H1 (cell line): ENCODE results near the gene TLR9. TPM values are rescaled to one million over a fixed set of nuclear protein-coding genes. Genes with fewer than 3 reads are reported as not detected.

Experiments used
- CTCF ChIA-PET: fragments of 300-600 bp; sonication (Branson Sonifier 250); formaldehyde crosslinking; loops from one replicate; lab custom pipeline; 2021; ENCODE audit not compliant: partially characterized antibody; lab: Charles Lee
- POLR2A ChIA-PET: fragments of 300-600 bp; sonication (Branson Sonifier 250); formaldehyde crosslinking; loops from one replicate; lab custom pipeline; 2021; ENCODE audit warnings: inconsistent platforms; ENCODE audit not compliant: partially characterized antibody; lab: Charles Lee
- DNase-seq, 2 experiments: peaks; one replicate each; pipeline versions ENCODE4 v3.0.0 to v3.0.0-alpha.2; 2010 to 2022; ENCODE audit warnings: low spot score in 2 of 2, low read depth in 1 of 2, mixed read lengths in 1 of 2
- FAIRE-seq: peaks from 2 replicates; lab custom pipeline; 2011; peaks lifted over from hg19 to GRCh38; lab: Jason Lieb, UNC
- H2AFZ ChIP-seq: 2 replicates; pipeline ENCODE4 v1.8.1; 2012; ENCODE audit warnings: low read length, inconsistent platforms
- H2AK5ac ChIP-seq: 2 replicates; pipeline ENCODE4 v1.6.1; 2013; ENCODE audit warnings: low read depth, low read length
- H2BK120ac ChIP-seq: replicated peaks from 2 replicates; pipeline ENCODE3; 2013; ENCODE audit warnings: low read depth, low read length, inconsistent platforms
- H2BK12ac ChIP-seq: 2 replicates; pipeline ENCODE4 v1.6.1; 2013; ENCODE audit warnings: low read depth, low read length
- H2BK15ac ChIP-seq: 2 replicates; pipeline ENCODE4 v1.6.1; 2013; ENCODE audit warnings: low read length
- H2BK20ac ChIP-seq: 2 replicates; pipeline ENCODE4 v1.6.1; 2013; ENCODE audit warnings: low read length
- H2BK5ac ChIP-seq: 2 replicates; pipeline ENCODE4 v1.6.1; 2013; ENCODE audit warnings: low read depth, low read length
- H3K14ac ChIP-seq: 2 replicates; pipeline ENCODE4 v1.6.1; 2013; ENCODE audit warnings: inconsistent platforms; ENCODE audit not compliant: insufficient read length
- H3K18ac ChIP-seq: 2 replicates; pipeline ENCODE4 v1.6.1; 2013; ENCODE audit warnings: low read length; ENCODE audit errors: extremely low read depth
- H3K23ac ChIP-seq: 2 replicates; pipeline ENCODE4 v1.6.1; 2013; ENCODE audit warnings: inconsistent platforms; ENCODE audit not compliant: insufficient read length
- H3K23me2 ChIP-seq: 2 replicates; pipeline ENCODE4 v1.6.1; 2013; ENCODE audit warnings: low read depth, low read length
- H3K27ac ChIP-seq: 2 replicates; pipeline ENCODE4 v1.6.1; 2011; ENCODE audit warnings: low read depth, low read length, inconsistent platforms
- H3K27me3 ChIP-seq, 4 experiments: replicated peaks in 1 of 4; 1 replicate in 1 of 4; 2 replicates in 3 of 4; pipeline versions ENCODE4 v1.6.1 to v1.8.1; 2011 to 2013; ENCODE audit warnings: low read length in 3 of 4, mild to moderate bottlenecking in 3 of 4, inconsistent platforms in 2 of 4, mixed read lengths in 2 of 4, moderate library complexity in 1 of 4; ENCODE audit not compliant: control insufficient read depth in 3 of 4, insufficient read depth in 3 of 4; ENCODE audit errors: extremely low read depth in 1 of 4
- H3K36me3 ChIP-seq, 4 experiments: 2 replicates each; pipeline versions ENCODE4 v1.6.1 to v1.8.1; 2011 to 2013; ENCODE audit warnings: mild to moderate bottlenecking in 4 of 4, low read length in 3 of 4, moderate library complexity in 2 of 4, control low read depth in 1 of 4, inconsistent platforms in 1 of 4; ENCODE audit not compliant: insufficient read depth in 4 of 4, control insufficient read depth in 2 of 4
- H3K4ac ChIP-seq: replicated peaks from 2 replicates; pipeline ENCODE3; 2013; ENCODE audit warnings: low read length, low read depth, mixed read lengths, inconsistent platforms; ENCODE audit not compliant: insufficient read length
- H3K4me1 ChIP-seq, 4 experiments: replicated peaks in 1 of 4; 1 replicate in 1 of 4; 2 replicates in 3 of 4; pipeline versions ENCODE4 v1.6.1 to v1.8.1; 2011 to 2013; ENCODE audit warnings: low read length in 3 of 4, inconsistent platforms in 2 of 4, mixed read lengths in 1 of 4; ENCODE audit not compliant: insufficient read depth in 4 of 4, control insufficient read depth in 3 of 4
- H3K4me2 ChIP-seq, 2 experiments: 2 replicates each; pipeline versions ENCODE4 v1.6.1 to v1.8.1; 2011 to 2013; ENCODE audit warnings: low read depth in 2 of 2, low read length in 2 of 2, control low read depth in 1 of 2, inconsistent platforms in 1 of 2, mild to moderate bottlenecking in 1 of 2; ENCODE audit not compliant: insufficient read depth in 1 of 2
- H3K4me3 ChIP-seq, 4 experiments: fragments of 200-600, 300-600 bp in 1 of 4; sonication (generic), shearing (Covaris generic), sonication (Bioruptor Twin) in 1 of 4; 2 replicates each; pipeline versions ENCODE4 v1.5.1 to v1.8.1; 2011 to 2016; ENCODE audit warnings: low read length in 4 of 4, low read depth in 3 of 4, control low read depth in 2 of 4, inconsistent platforms in 2 of 4, mild to moderate bottlenecking in 2 of 4, mixed read lengths in 1 of 4, moderate library complexity in 1 of 4; ENCODE audit not compliant: insufficient read depth in 2 of 4; ENCODE audit errors: extremely low read depth in 1 of 4
- H3K56ac ChIP-seq: replicated peaks from 2 replicates; pipeline ENCODE3; 2013; ENCODE audit warnings: low read depth, mild to moderate bottlenecking, mixed read lengths, low read length, inconsistent platforms; ENCODE audit not compliant: insufficient read length
- H3K79me1 ChIP-seq: 2 replicates; pipeline ENCODE4 v1.6.1; 2013; ENCODE audit warnings: low read depth, low read length, control low read depth
- H3K79me2 ChIP-seq, 2 experiments: 2 replicates each; pipeline versions ENCODE4 v1.6.1 to v1.8.1; 2012 to 2013; ENCODE audit warnings: low read length in 2 of 2, mild to moderate bottlenecking in 2 of 2, inconsistent platforms in 1 of 2; ENCODE audit not compliant: insufficient read depth in 2 of 2, control insufficient read depth in 1 of 2
- H3K9ac ChIP-seq, 4 experiments: replicated peaks in 1 of 4; 1 replicate in 1 of 4; 2 replicates in 3 of 4; pipeline versions ENCODE4 v1.6.1 to v1.8.1; 2011 to 2013; ENCODE audit warnings: low read depth in 3 of 4, low read length in 3 of 4, control low read depth in 2 of 4, mild to moderate bottlenecking in 2 of 4, moderate library complexity in 2 of 4, inconsistent platforms in 1 of 4; ENCODE audit errors: extremely low read depth in 1 of 4
- H3K9me3 ChIP-seq, 2 experiments: 2 replicates each; pipeline versions ENCODE4 v1.6.1 to v1.8.1; 2012 to 2013; ENCODE audit warnings: mild to moderate bottlenecking in 2 of 2, moderate library complexity in 2 of 2, control low read depth in 1 of 2, inconsistent platforms in 1 of 2, low read depth in 1 of 2, low read length in 1 of 2, mixed read lengths in 1 of 2; ENCODE audit not compliant: insufficient read depth in 2 of 2
- H4K20me1 ChIP-seq, 2 experiments: replicated peaks in 1 of 2; 2 replicates each; pipeline versions ENCODE3 to v1.8.1; 2011 to 2013; ENCODE audit warnings: inconsistent platforms in 2 of 2, low read length in 2 of 2, mild to moderate bottlenecking in 1 of 2; ENCODE audit not compliant: insufficient read depth in 2 of 2, control insufficient read depth in 1 of 2
- H4K5ac ChIP-seq: 2 replicates; pipeline ENCODE4 v1.6.1; 2013; ENCODE audit warnings: low read length, low read depth, mixed read lengths, inconsistent platforms; ENCODE audit not compliant: insufficient read length
- H4K8ac ChIP-seq: 2 replicates; pipeline ENCODE4 v1.8.0; 2013; ENCODE audit warnings: mild to moderate bottlenecking, moderate library complexity, low read length, inconsistent platforms; ENCODE audit not compliant: insufficient read depth; ENCODE audit errors: extremely low read depth
- H4K91ac ChIP-seq: replicated peaks from 2 replicates; pipeline ENCODE3; 2013; ENCODE audit warnings: low read length, mixed read lengths, inconsistent platforms; ENCODE audit not compliant: insufficient read length
- CBX8 ChIP-seq: fragments of 300-800, 300-1000 bp; sonication (generic); IDR thresholded peaks from 2 replicates; pipeline ENCODE4 v1.7.1; 2016; ENCODE audit warnings: low read depth, low read length, borderline replicate concordance
- WGBS, 2 experiments: shearing (Covaris generic) in 1 of 2; methylation state at CpG; one replicate each; pipeline versions ENCODE4 v1.1.6 to v1.1.7; 2013 to 2015; ENCODE audit warnings: low lambda C conversion rate in 2 of 2, mixed read lengths in 2 of 2, inconsistent platforms in 1 of 2, low coverage in 1 of 2, missing lambda C conversion rate in 1 of 2; ENCODE audit not compliant: insufficient replicate concordance in 2 of 2, insufficient coverage in 1 of 2, insufficient read length in 1 of 2; ENCODE audit errors: extremely low coverage in 1 of 2, missing lambda C conversion rate in 1 of 2; 5-methylcytosine and 5-hydroxymethylcytosine counted together
- polyA plus RNA-seq, 7 experiments: library from polyadenylated mRNA; depleted of rRNA in 3 of 7; stranded (reverse) in 5 of 7; unstranded in 2 of 7; fragments of >200 nt in 5 of 7; fragments of 200-250 nt in 2 of 7; gene quantifications; 1 replicate in 5 of 7; 2 replicates in 1 of 7; 4 replicates in 1 of 7; pipeline versions ENCODE4 v1.2.1 to v1.2.3, GENCODE V29; 2011 to 2013; ENCODE audit warnings: missing spikeins in 2 of 7, mixed read lengths in 2 of 7
- total RNA-seq: library from RNA; stranded (reverse); fragmentation: NEBNext Ultra II Directional; extraction: Animal tissue kit (Norgen Biotek cat#: 25700); gene quantifications from 2 replicates; pipeline ENCODE4 v1.2.1, GENCODE V29; 2021

The TLR9 gene
- total and polyA plus RNA-seq, 2 of the 8 experiments (the other 6 are each of a cell fraction or from before 2014, with no cell fraction given), result 0.05 TPM; not detected in 1

- CTCF ChIA-PET, result interaction anchor here (0.8 to 20.4 kb wide), 4 partner anchors 11 to 209 kb away, joined by 3 to 336 read pairs (median 28); partner anchors contain the start of gene TWF2
- H3K56ac ChIP-seq, result no peak overlapping the region
- no peak overlapping the region for H3K27ac ChIP-seq
- H3K23ac ChIP-seq, result no peak overlapping the region
- no peaks in the 10 kb centered on the region for H3K23me2 ChIP-seq
- H2BK12ac ChIP-seq, result no peak overlapping the region
- POLR2A ChIA-PET, result interaction anchor here (0.5 to 1.2 kb wide), 2 partner anchors 67 to 216 kb away, joined by 3 read pairs; no protein-coding TSS in a partner anchor
- H2AK5ac ChIP-seq, result no peak overlapping the region
- no peak overlapping the region for H2AFZ ChIP-seq
- no peak overlapping the region for H3K4me2 ChIP-seq
- no peak overlapping the region for H2BK20ac ChIP-seq
- H3K4me3 ChIP-seq, result no peak overlapping the region
- 89% methylated on average over 6 of the region's 6 CpGs; no CpG with 5 or more reads in 1 of the 2 experiments for WGBS, 2 experiments
- FAIRE-seq (no peak), DNase-seq (no peak)
- H3K36me3 ChIP-seq, result peaks cover 33 to 90% (median 77%) of the 10 kb centered on the region in 4 experiments
- H2BK15ac ChIP-seq, result no peak overlapping the region
- no peak overlapping the region for H3K9ac ChIP-seq
- no peaks in the 10 kb centered on the region for H3K4me1 ChIP-seq
- H4K5ac ChIP-seq, result no peak overlapping the region
- H3K27me3 ChIP-seq, result no peaks in the 10 kb centered on the region
- no peaks in the 10 kb centered on the region for H3K9me3 ChIP-seq
- no peak overlapping the region for H3K4ac ChIP-seq
- no peak overlapping the region for H3K14ac ChIP-seq
- H3K79me2 ChIP-seq, result no peaks in the 10 kb centered on the region
- TF ChIP-seq CBX8, result no peak
- TF ChIP-seq, all 59 proteins: peak for 0
- Histone ChIP-seq H3K79me1 (no peaks in the 10 kb centered on the region), H4K20me1 (peaks cover 0 to 8% of the 10 kb centered on the region in 2 experiments), H4K91ac (no peak overlapping the region), H2BK5ac (no peak overlapping the region), H3K18ac (no peak overlapping the region), H2BK120ac (no peak overlapping the region), H4K8ac (no peak overlapping the region)
Measured at GRCh38 chr3:52210550-52211046, 14.8 kb downstream of the TLR9 start.
